ENCODE results near the gene PIGS.

- TF ChIP-seq CTCF (IDR thresholded peaks at IDR 0.05) (no peak), POLR2AphosphoS5 (IDR thresholded peaks at IDR 0.05) (no peak)
These were observed 3.2 kb upstream of the PIGS start for GRCh38 chr17:28574526-28574925.
